ENCODE data around the gene CAMTA1.

The CAMTA1 gene

GRCh38 chr1:7302873-7303272, 517.6 kb downstream of the CAMTA1 start:
- Histone ChIP-seq H3K79me2 (ENCODE audit: low read length) (no peaks in the 10 kb centered on the region), H3K4me1 (ENCODE audit: low read length) (no peaks in the 10 kb centered on the region), H4K20me1 (ENCODE audit: insufficient read depth, low read length) (no peaks in the 10 kb centered on the region), H3K27me3 (replicated peaks; ENCODE audit: insufficient read depth, low read length) (peaks cover 100% of the 10 kb centered on the region), H3F3A (ENCODE audit: insufficient read depth, low read length) (no peaks in the 10 kb centered on the region), H3K4me2 (ENCODE audit: low read depth, low read length) (no peak overlapping the region), H2AFZ (ENCODE audit: low read length) (no peak overlapping the region), H3K36me3 (replicated peaks; ENCODE audit: insufficient read depth, low read length) (no peaks in the 10 kb centered on the region), H3K4me3 (ENCODE audit: low read length) (no peak overlapping the region), H3K9ac (ENCODE audit: low read length) (no peak overlapping the region), H3K9me3 (replicated peaks; ENCODE audit: insufficient read depth, low read length) (no peaks in the 10 kb centered on the region), H3K9me2 (replicated peaks; ENCODE audit: insufficient read depth, low read length) (no peaks in the 10 kb centered on the region), H3K27ac (ENCODE audit: low read length) (no peak overlapping the region)
- no peak for DNase-seq
- TF ChIP-seq EZH2phosphoT487 (IDR thresholded peaks at IDR 0.05; ENCODE audit: low read length) = no peak
- TF ChIP-seq EZH2 (optimal IDR thresholded peaks at IDR 0.05; ENCODE audit: low read depth, low read length) = no peak

GRCh38 chr1:7303554-7304317, 518.5 kb downstream of the CAMTA1 start:
- H3K79me2 ChIP-seq (ENCODE audit: low read length) = no peaks in the 10 kb centered on the region
- H3K27ac ChIP-seq (ENCODE audit: low read length) = no peak overlapping the region
- H3K27me3 ChIP-seq (replicated peaks; ENCODE audit: insufficient read depth, low read length) = peaks cover 100% of the 10 kb centered on the region
- no peaks in the 10 kb centered on the region for H4K20me1 ChIP-seq (ENCODE audit: insufficient read depth, low read length)
- H3K9ac ChIP-seq (ENCODE audit: low read length) = no peak overlapping the region
- no peaks in the 10 kb centered on the region for H3K4me1 ChIP-seq (ENCODE audit: low read length)
- no peak overlapping the region for H3K4me3 ChIP-seq (ENCODE audit: low read length)
- no peak for TF ChIP-seq EZH2phosphoT487 (IDR thresholded peaks at IDR 0.05; ENCODE audit: low read length)
- no peak for TF ChIP-seq EZH2 (optimal IDR thresholded peaks at IDR 0.05; ENCODE audit: low read depth, low read length)
- TF ChIP-seq CTCF (IDR thresholded peaks at IDR 0.05; ENCODE audit: low read length) = no peak
- DNase-seq = no peak
- H3K36me3 ChIP-seq (replicated peaks; ENCODE audit: insufficient read depth, low read length) = no peaks in the 10 kb centered on the region
- no peak overlapping the region for H3K4me2 ChIP-seq (ENCODE audit: low read depth, low read length)
- H3F3A ChIP-seq (ENCODE audit: insufficient read depth, low read length) = no peaks in the 10 kb centered on the region
- no peaks in the 10 kb centered on the region for H3K9me3 ChIP-seq (replicated peaks; ENCODE audit: insufficient read depth, low read length)
- H3K9me2 ChIP-seq (replicated peaks; ENCODE audit: insufficient read depth, low read length) = no peaks in the 10 kb centered on the region
- H2AFZ ChIP-seq (ENCODE audit: low read length) = no peak overlapping the region

GRCh38 chr1:7313081-7313546, 527.9 kb downstream of the CAMTA1 start:
- TF ChIP-seq CTCF (IDR thresholded peaks at IDR 0.05; ENCODE audit: low read length) = no peak
- no peak for TF ChIP-seq EZH2 (optimal IDR thresholded peaks at IDR 0.05; ENCODE audit: low read depth, low read length)
- no peak for TF ChIP-seq EZH2phosphoT487 (IDR thresholded peaks at IDR 0.05; ENCODE audit: low read length)
- H4K20me1 ChIP-seq (ENCODE audit: insufficient read depth, low read length) = no peaks in the 10 kb centered on the region
- peaks cover 91% of the 10 kb centered on the region for H3K27me3 ChIP-seq (replicated peaks; ENCODE audit: insufficient read depth, low read length)
- no peaks in the 10 kb centered on the region for H3K9me3 ChIP-seq (replicated peaks; ENCODE audit: insufficient read depth, low read length)
- DNase-seq = no peak
- no peaks in the 10 kb centered on the region for H3K4me1 ChIP-seq (ENCODE audit: low read length)
- H3K4me3 ChIP-seq (ENCODE audit: low read length) = no peak overlapping the region
- no peak overlapping the region for H3K9ac ChIP-seq (ENCODE audit: low read length)
- no peaks in the 10 kb centered on the region for H3K9me2 ChIP-seq (replicated peaks; ENCODE audit: insufficient read depth, low read length)
- no peak overlapping the region for H2AFZ ChIP-seq (ENCODE audit: low read length)
- no peak overlapping the region for H3K4me2 ChIP-seq (ENCODE audit: low read depth, low read length)
- no peaks in the 10 kb centered on the region for H3K79me2 ChIP-seq (ENCODE audit: low read length)
- no peaks in the 10 kb centered on the region for H3K36me3 ChIP-seq (replicated peaks; ENCODE audit: insufficient read depth, low read length)
- H3F3A ChIP-seq (ENCODE audit: insufficient read depth, low read length) = no peaks in the 10 kb centered on the region
- no peak overlapping the region for H3K27ac ChIP-seq (ENCODE audit: low read length)

- no peaks in the 10 kb centered on the region for H3K9me2 ChIP-seq (replicated peaks; ENCODE audit: insufficient read depth, low read length)
- TF ChIP-seq EZH2 (optimal IDR thresholded peaks at IDR 0.05; ENCODE audit: low read depth, low read length) = no peak
- TF ChIP-seq EZH2phosphoT487 (IDR thresholded peaks at IDR 0.05; ENCODE audit: low read length) = no peak
- TF ChIP-seq CTCF (IDR thresholded peaks at IDR 0.05; ENCODE audit: low read length) = no peak
- H3K36me3 ChIP-seq (replicated peaks; ENCODE audit: insufficient read depth, low read length) = no peaks in the 10 kb centered on the region
- H3K27ac ChIP-seq (ENCODE audit: low read length) = no peak overlapping the region
- no peaks in the 10 kb centered on the region for H3K79me2 ChIP-seq (ENCODE audit: low read length)
- H3K4me1 ChIP-seq (ENCODE audit: low read length) = no peaks in the 10 kb centered on the region
- H3K4me3 ChIP-seq (ENCODE audit: low read length) = no peak overlapping the region
- H3K27me3 ChIP-seq (replicated peaks; ENCODE audit: insufficient read depth, low read length) = peaks cover 91% of the 10 kb centered on the region
- H3K4me2 ChIP-seq (ENCODE audit: low read depth, low read length) = no peak overlapping the region
- no peak for DNase-seq
- H3K9me3 ChIP-seq (replicated peaks; ENCODE audit: insufficient read depth, low read length) = no peaks in the 10 kb centered on the region
- H4K20me1 ChIP-seq (ENCODE audit: insufficient read depth, low read length) = no peaks in the 10 kb centered on the region
- no peak overlapping the region for H2AFZ ChIP-seq (ENCODE audit: low read length)
- H3K9ac ChIP-seq (ENCODE audit: low read length) = no peak overlapping the region
- H3F3A ChIP-seq (ENCODE audit: insufficient read depth, low read length) = no peaks in the 10 kb centered on the region
Observed at GRCh38 chr1:7313826-7314225, 528.6 kb downstream of the CAMTA1 start.
